Spleen (tissue), 11 donors: ENCODE data around the gene SETD1A. TPM values are rescaled to one million over a fixed set of nuclear protein-coding genes. Genes with fewer than 3 reads are reported as not detected.

Experiments used
- DNase-seq: peaks from one replicate; pipeline ENCODE4 v3.0.0-alpha.2; 2020
- H3K27ac ChIP-seq, 8 donors: fragments of 200-600 bp; sonication (generic) in 7 of 8; 1 replicate in 4 of 8; 2 replicates in 4 of 8; pipeline versions ENCODE4 v1.5.0 to v1.8.0; 2016 to 2021; ENCODE audit warnings: inconsistent platforms in 4 of 8, mild to moderate bottlenecking in 4 of 8, moderate library complexity in 1 of 8
- H3K27me3 ChIP-seq, 7 donors: fragments of 200-600 bp; sonication (generic) in 6 of 7; replicated peaks in 1 of 7; 1 replicate in 4 of 7; 2 replicates in 3 of 7; pipeline versions ENCODE4 v1.5.0 to v1.8.0; 2016 to 2021; ENCODE audit warnings: inconsistent platforms in 3 of 7, mild to moderate bottlenecking in 1 of 7
- H3K36me3 ChIP-seq, 6 donors: fragments of 200-600 bp; sonication (generic) in 5 of 6; 1 replicate in 4 of 6; 2 replicates in 2 of 6; pipeline versions ENCODE4 v1.5.0 to v1.8.0; 2016 to 2021; ENCODE audit warnings: inconsistent platforms in 2 of 6
- H3K4me1 ChIP-seq, 6 donors: fragments of 200-600 bp; sonication (generic) in 5 of 6; 1 replicate in 3 of 6; 2 replicates in 3 of 6; pipeline versions ENCODE4 v1.5.0 to v1.8.0; 2016 to 2021; ENCODE audit warnings: inconsistent platforms in 3 of 6
- H3K4me3 ChIP-seq, 8 donors: fragments of 200-600 bp; sonication (generic) in 7 of 8; 1 replicate in 4 of 8; 2 replicates in 4 of 8; pipeline versions ENCODE4 v1.5.0 to v1.8.0; 2016 to 2021; ENCODE audit warnings: inconsistent platforms in 4 of 8, mild to moderate bottlenecking in 4 of 8, moderate library complexity in 2 of 8
- H3K9me3 ChIP-seq, 8 donors: fragments of 200-600 bp; sonication (generic) in 7 of 8; 1 replicate in 4 of 8; 2 replicates in 4 of 8; pipeline versions ENCODE4 v1.5.0 to v1.8.0; 2016 to 2021; ENCODE audit warnings: inconsistent platforms in 4 of 8
- CTCF ChIP-seq, 11 experiments: fragments of 200-600 bp in 7 of 11; fragments of 450-650 bp in 4 of 11; sonication (generic) in 4 of 11; IDR thresholded peaks in 8 of 11; conservative IDR thresholded peaks in 3 of 11; 1 replicate in 7 of 11; 2 replicates in 4 of 11; pipeline versions ENCODE4 v1.4.0 to v1.8.0; 2016 to 2021; ENCODE audit warnings: antibody characterized with exemption in 11 of 11, inconsistent platforms in 4 of 11, mild to moderate bottlenecking in 1 of 11
- POLR2A ChIP-seq, 3 donors: fragments of 450-650 bp; IDR thresholded peaks; one replicate each; pipeline ENCODE4 v1.5.1; 2017; ENCODE audit warnings: antibody characterized with exemption in 3 of 3, mild to moderate bottlenecking in 1 of 3
- POLR2AphosphoS5 ChIP-seq, 3 donors: sonication (generic); formaldehyde crosslinking; IDR thresholded peaks; one replicate each; pipeline ENCODE4 v1.5.1; 2017; ENCODE audit warnings: antibody characterized with exemption in 3 of 3
- WGBS, 5 donors: extraction: QIAGEN DNeasy Blood & Tissue Kit in 3 of 5; methylation state at CpG; one replicate each; pipeline versions ENCODE4 v1.1.5 to v1.1.7; 2013 to 2018; 5-methylcytosine and 5-hydroxymethylcytosine counted together
- intact Hi-C: fragments of 100-400 bp; cut with DNase I; formaldehyde crosslinking; loops from one replicate; pipeline ENCODE4 v1.15.0; 2023; ENCODE audit warnings: low total_unique reads
- polyA plus RNA-seq, 3 donors: library from polyadenylated mRNA; stranded (reverse); fragments of 200-250 nt; gene quantifications; one replicate each; pipeline ENCODE4 v1.2.1, GENCODE V29; 2013
- total RNA-seq, 7 donors: library from RNA; depleted of rRNA in 3 of 7; stranded (reverse); fragments of >200 nt in 3 of 7; fragmentation: NEBNext Ultra II Directional in 4 of 7; extraction: Animal tissue kit (Norgen Biotek cat#: 25700) in 4 of 7; gene quantifications; one replicate each; pipeline versions ENCODE4 v1.1.0 to v1.2.1, GENCODE V29; 2016 to 2021
- donor health status: healthy with polysubstance abuse.
- donor health status: DM: no; HTN: no; CAD: no; lungs with moderate emphysema.
- donor health status: DM: no; HTN: no; CAD: no.
- donor health status: Bipolar disorder and iron deficiency.
- donor health status: healthy.
- donor health status: DM: no; HTN: no; CAD: no.
- donor health status: DM: yes; HTN: yes; CAD: no.

SETD1A gene
- total and polyA plus RNA-seq, 10 donors: 4.8 to 24.9 (median 14.7) TPM

- Histone ChIP-seq H3K27me3 (peaks cover 0 to 10% (median 0%) of the 10 kb centered on the region in 7 donors), H3K36me3 (peaks cover 0 to 7% (median 0%) of the 10 kb centered on the region in 6 donors), H3K4me3 (no peak overlapping the region), H3K27ac (no peak overlapping the region), H3K9me3 (no peaks in the 10 kb centered on the region), H3K4me1 (peaks cover 0 to 26% (median 16%) of the 10 kb centered on the region in 6 donors)
- TF ChIP-seq POLR2A (IDR thresholded peaks at IDR 0.05): no peak
- TF ChIP-seq POLR2AphosphoS5 (IDR thresholded peaks at IDR 0.05): no peak
- no peak for TF ChIP-seq CTCF (IDR thresholded peaks at IDR 0.05 in 8 of 11, conservative IDR thresholded peaks at IDR 0.05 in 3 of 11)
- WGBS, 5 donors: 69 to 81% (median 76%) methylated on average over 29 of the region's 29 CpGs
- intact Hi-C loops: loop anchor here (5.0 kb wide), 1 partner anchor 874 kb away; no protein-coding TSS in a partner anchor
- no peak for DNase-seq
Measured at GRCh38 chr16:30992931-30993816, 35.6 kb downstream of the SETD1A start.

- H3K9me3 ChIP-seq: no peaks in the 10 kb centered on the region
- no peaks in the 10 kb centered on the region for H3K36me3 ChIP-seq
- peak overlapping the region in 2 of 8 donors; percentile 47 to 76 for H3K4me3 ChIP-seq
- 79 to 88% (median 82%) methylated on average over 11 of the region's 11 CpGs for WGBS, 5 donors
- H3K27me3 ChIP-seq: peaks cover 0 to 10% (median 0%) of the 10 kb centered on the region in 7 donors
- no peak for DNase-seq
- intact Hi-C loops: no loop called here
- TF ChIP-seq POLR2A (IDR thresholded peaks at IDR 0.05): no peak
- TF ChIP-seq CTCF (IDR thresholded peaks at IDR 0.05 in 8 of 11, conservative IDR thresholded peaks at IDR 0.05 in 3 of 11): no peak
- TF ChIP-seq POLR2AphosphoS5 (IDR thresholded peaks at IDR 0.05): no peak
- peak overlapping the region; percentile 53 to 90 (median 79) for H3K27ac ChIP-seq
- peaks cover 0 to 28% (median 17%) of the 10 kb centered on the region in 6 donors for H3K4me1 ChIP-seq
Measured at GRCh38 chr16:30995927-30996323, 38.4 kb downstream of the SETD1A start.

- intact Hi-C loops: no loop called here
- Histone ChIP-seq H3K4me3 (peak overlapping the region; percentile 27 to 76 (median 44)), H3K9me3 (no peaks in the 10 kb centered on the region), H3K4me1 (peaks cover 0 to 28% (median 17%) of the 10 kb centered on the region in 6 donors), H3K27me3 (peaks cover 0 to 10% (median 0%) of the 10 kb centered on the region in 7 donors), H3K27ac (peak overlapping the region; percentile 53 to 90 (median 79)), H3K36me3 (no peaks in the 10 kb centered on the region)
- 30 to 48% (median 32%) methylated on average over 18 to 23 of the region's 23 CpGs for WGBS, 5 donors
- TF ChIP-seq POLR2AphosphoS5 (IDR thresholded peaks at IDR 0.05): no peak
- no peak for TF ChIP-seq POLR2A (IDR thresholded peaks at IDR 0.05)
- DNase-seq: no peak
Measured at GRCh38 chr16:30996324-30996984, 38.9 kb downstream of the SETD1A start.

GRCh38 chr16:30996985-30997724, 39.6 kb downstream of the SETD1A start:
- intact Hi-C loops: no loop called here

More at GRCh38 chr16:30996985-30997724, 39.6 kb downstream of the SETD1A start:
- no peak for TF ChIP-seq CTCF (IDR thresholded peaks at IDR 0.05 in 8 of 11, conservative IDR thresholded peaks at IDR 0.05 in 3 of 11)
- TF ChIP-seq POLR2AphosphoS5 (IDR thresholded peaks at IDR 0.05): peak; percentile 75 to 82 (median 80)
- peak in 2 of 3 donors; percentile 12 to 30 for TF ChIP-seq POLR2A (IDR thresholded peaks at IDR 0.05)
- Histone ChIP-seq H3K4me1 (peaks cover 0 to 28% (median 17%) of the 10 kb centered on the region in 6 donors), H3K9me3 (no peaks in the 10 kb centered on the region), H3K4me3 (peak overlapping the region; percentile 28 to 76 (median 44)), H3K36me3 (no peaks in the 10 kb centered on the region), H3K27me3 (peaks cover 0 to 10% (median 0%) of the 10 kb centered on the region in 7 donors), H3K27ac (peak overlapping the region; percentile 11 to 90 (median 79))
- WGBS, 5 donors: 2 to 8% (median 3%) methylated on average over 34 to 60 of the region's 60 CpGs
- DNase-seq: peak; percentile 96
